Progenitor cell of endocrine pancreas (in vitro differentiated cells): ENCODE measurements around the gene SNX30. TPM values are rescaled to one million over a fixed set of nuclear protein-coding genes. Genes with fewer than 3 reads are reported as not detected.

Experiments used
- DNase-seq: peaks from one replicate; pipeline ENCODE4 v3.0.0; 2021; ENCODE audit warnings: low spot score; ENCODE audit not compliant: unreplicated experiment
- H3K27ac Mint-ChIP-seq: 2 replicates; pipeline ENCODE4 v1.8.0; 2021; ENCODE audit warnings: mild to moderate bottlenecking, moderate library complexity, mixed read lengths
- H3K27me3 Mint-ChIP-seq: 2 replicates; pipeline ENCODE4 v1.8.0; 2021; ENCODE audit warnings: mixed read lengths
- H3K36me3 Mint-ChIP-seq: 2 replicates; pipeline ENCODE4 v1.8.0; 2022; ENCODE audit warnings: mixed read lengths; ENCODE audit not compliant: insufficient read depth
- H3K4me1 Mint-ChIP-seq: 2 replicates; pipeline ENCODE4 v1.8.0; 2021; ENCODE audit warnings: low read depth, mixed read lengths
- H3K4me3 Mint-ChIP-seq: 2 replicates; pipeline ENCODE4 v1.8.0; 2021; ENCODE audit warnings: low read depth, mild to moderate bottlenecking, moderate library complexity, mixed read lengths
- H3K9me3 Mint-ChIP-seq: 2 replicates; pipeline ENCODE4 v1.8.0; 2021; ENCODE audit warnings: low read depth, mixed read lengths
- total RNA-seq: library from RNA; stranded (reverse); gene quantifications from 2 replicates; pipeline ENCODE4 v1.2.1, GENCODE V29; 2021
- TF ChIP-seq, protein P1 (sequence below): fragments of 200-600 bp; sonication (generic); IDR thresholded peaks from one replicate; pipeline ENCODE4 v1.5.0; 2021; ENCODE audit warnings: antibody characterized with exemption, mild to moderate bottlenecking; ENCODE audit not compliant: unreplicated experiment

Gene SNX30
- total RNA-seq, 1 donor from 2014 or later = 13.4 TPM

DNA sequence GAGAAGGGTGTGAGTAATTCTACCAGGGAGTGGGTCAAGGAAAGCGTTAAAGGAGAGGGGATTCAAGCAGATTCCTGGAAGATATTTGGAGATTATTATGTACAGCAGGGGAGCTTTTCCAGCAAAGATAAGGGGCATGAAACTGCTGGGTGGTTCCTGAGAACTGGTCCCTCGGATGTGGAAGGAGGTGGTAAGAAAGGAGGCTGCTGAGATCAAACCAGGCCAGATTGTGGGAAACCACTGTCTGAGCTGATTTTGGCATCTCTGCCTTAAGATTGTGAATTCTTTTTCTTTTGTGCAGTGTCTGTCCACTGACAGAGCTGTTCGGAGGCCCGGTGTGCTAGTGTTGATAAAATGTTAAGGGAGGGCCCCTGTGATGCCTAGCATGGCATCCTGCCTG lies 45.4 kb downstream of the SNX30 start:
- H3K4me1 Mint-ChIP-seq = no peaks in the 10 kb centered on the region
- no peaks in the 10 kb centered on the region for H3K9me3 Mint-ChIP-seq
- no peak overlapping the region for H3K4me3 Mint-ChIP-seq
- DNase-seq = no peak
- H3K27me3 Mint-ChIP-seq = no peaks in the 10 kb centered on the region
- TF ChIP-seq, protein P1, sequence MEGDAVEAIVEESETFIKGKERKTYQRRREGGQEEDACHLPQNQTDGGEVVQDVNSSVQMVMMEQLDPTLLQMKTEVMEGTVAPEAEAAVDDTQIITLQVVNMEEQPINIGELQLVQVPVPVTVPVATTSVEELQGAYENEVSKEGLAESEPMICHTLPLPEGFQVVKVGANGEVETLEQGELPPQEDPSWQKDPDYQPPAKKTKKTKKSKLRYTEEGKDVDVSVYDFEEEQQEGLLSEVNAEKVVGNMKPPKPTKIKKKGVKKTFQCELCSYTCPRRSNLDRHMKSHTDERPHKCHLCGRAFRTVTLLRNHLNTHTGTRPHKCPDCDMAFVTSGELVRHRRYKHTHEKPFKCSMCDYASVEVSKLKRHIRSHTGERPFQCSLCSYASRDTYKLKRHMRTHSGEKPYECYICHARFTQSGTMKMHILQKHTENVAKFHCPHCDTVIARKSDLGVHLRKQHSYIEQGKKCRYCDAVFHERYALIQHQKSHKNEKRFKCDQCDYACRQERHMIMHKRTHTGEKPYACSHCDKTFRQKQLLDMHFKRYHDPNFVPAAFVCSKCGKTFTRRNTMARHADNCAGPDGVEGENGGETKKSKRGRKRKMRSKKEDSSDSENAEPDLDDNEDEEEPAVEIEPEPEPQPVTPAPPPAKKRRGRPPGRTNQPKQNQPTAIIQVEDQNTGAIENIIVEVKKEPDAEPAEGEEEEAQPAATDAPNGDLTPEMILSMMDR = no peak
- no peaks in the 10 kb centered on the region for H3K36me3 Mint-ChIP-seq
- H3K27ac Mint-ChIP-seq = no peak overlapping the region

DNA sequence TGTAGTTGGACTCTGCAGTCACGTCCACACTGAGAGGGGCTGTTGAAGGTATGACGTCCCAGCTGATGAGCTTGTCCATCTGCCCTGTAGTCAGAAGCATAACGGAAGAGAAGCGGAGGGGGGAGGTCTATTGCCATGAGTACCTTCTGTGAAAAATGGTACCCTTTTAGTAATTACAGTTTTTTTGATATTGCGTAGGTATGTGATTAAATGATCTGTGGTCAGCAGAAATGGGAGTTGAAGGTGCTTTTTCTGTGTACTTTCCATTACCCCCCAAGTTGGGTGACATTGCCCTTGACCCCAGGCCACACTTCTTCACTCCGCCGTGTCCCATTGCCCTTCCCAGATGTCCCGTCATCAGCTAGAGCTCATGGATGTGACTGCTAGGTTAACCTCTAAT lies 45.9 kb downstream of the SNX30 start:
- Mint-ChIP-seq H3K27ac (no peak overlapping the region), H3K36me3 (no peaks in the 10 kb centered on the region), H3K9me3 (no peaks in the 10 kb centered on the region), H3K4me3 (no peak overlapping the region), H3K27me3 (no peaks in the 10 kb centered on the region), H3K4me1 (no peaks in the 10 kb centered on the region)
- no peak for DNase-seq
- TF ChIP-seq, protein P1 = no peak

DNA sequence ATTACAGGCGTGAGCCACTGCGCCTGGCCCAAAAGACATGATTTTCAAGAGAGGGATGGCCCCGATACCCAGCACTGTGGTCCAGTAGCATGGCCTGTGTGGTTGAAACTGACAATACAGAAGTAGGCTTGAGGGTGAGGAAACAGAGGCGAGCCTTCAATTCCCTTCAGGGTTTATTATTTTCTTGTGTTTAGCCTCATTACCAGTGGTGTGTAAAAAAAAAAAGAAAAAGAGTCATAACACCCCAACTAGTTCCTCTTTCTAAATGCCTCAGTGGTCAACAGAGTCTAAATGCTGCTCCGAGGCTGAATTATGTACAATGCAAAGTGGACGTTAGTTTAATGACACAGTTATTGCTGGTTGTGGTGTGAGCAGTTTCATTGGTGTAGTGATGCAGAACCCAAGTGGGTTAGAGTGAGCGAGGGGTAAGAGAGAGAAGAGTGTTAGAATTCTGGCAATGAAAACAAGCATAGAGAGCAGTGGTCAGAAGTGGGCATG lies 58.8 kb downstream of the SNX30 start:
- no peak for DNase-seq

DNA sequence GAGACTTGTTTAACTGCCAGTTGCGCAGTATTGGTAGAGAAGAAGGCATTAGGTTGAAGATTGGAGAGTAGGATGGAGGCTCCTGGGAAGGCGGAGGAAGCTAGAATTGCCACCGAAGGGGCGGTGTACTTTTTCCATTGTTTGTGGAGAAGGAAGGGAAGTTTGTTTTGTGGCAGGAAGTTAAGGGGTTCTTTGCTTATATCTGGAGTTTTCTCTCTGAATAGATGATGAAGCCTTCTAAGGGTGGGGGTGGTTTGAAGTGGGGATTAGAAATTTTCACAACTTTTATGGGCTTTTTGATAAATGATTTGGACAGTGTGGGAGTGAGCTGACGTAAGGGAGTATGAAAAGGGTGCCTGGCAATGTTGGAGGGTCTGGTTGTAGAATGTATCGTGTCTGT lies 59.3 kb downstream of the SNX30 start:
- no peaks in the 10 kb centered on the region for H3K4me1 Mint-ChIP-seq
- no peak for DNase-seq
- H3K9me3 Mint-ChIP-seq = peaks cover 3% of the 10 kb centered on the region
- TF ChIP-seq, protein P1 = no peak
- no peaks in the 10 kb centered on the region for H3K27me3 Mint-ChIP-seq
- no peak overlapping the region for H3K27ac Mint-ChIP-seq
- no peak overlapping the region for H3K4me3 Mint-ChIP-seq
- peaks cover 5% of the 10 kb centered on the region for H3K36me3 Mint-ChIP-seq

More for the DNA sequence above, 58.8 kb downstream of the SNX30 start:
- TF ChIP-seq, protein P1 = no peak
- H3K36me3 Mint-ChIP-seq = peaks cover 10% of the 10 kb centered on the region
- no peak overlapping the region for H3K4me3 Mint-ChIP-seq
- H3K4me1 Mint-ChIP-seq = no peaks in the 10 kb centered on the region
- no peaks in the 10 kb centered on the region for H3K27me3 Mint-ChIP-seq
- no peak overlapping the region for H3K27ac Mint-ChIP-seq
- peaks cover 8% of the 10 kb centered on the region for H3K9me3 Mint-ChIP-seq

DNA sequence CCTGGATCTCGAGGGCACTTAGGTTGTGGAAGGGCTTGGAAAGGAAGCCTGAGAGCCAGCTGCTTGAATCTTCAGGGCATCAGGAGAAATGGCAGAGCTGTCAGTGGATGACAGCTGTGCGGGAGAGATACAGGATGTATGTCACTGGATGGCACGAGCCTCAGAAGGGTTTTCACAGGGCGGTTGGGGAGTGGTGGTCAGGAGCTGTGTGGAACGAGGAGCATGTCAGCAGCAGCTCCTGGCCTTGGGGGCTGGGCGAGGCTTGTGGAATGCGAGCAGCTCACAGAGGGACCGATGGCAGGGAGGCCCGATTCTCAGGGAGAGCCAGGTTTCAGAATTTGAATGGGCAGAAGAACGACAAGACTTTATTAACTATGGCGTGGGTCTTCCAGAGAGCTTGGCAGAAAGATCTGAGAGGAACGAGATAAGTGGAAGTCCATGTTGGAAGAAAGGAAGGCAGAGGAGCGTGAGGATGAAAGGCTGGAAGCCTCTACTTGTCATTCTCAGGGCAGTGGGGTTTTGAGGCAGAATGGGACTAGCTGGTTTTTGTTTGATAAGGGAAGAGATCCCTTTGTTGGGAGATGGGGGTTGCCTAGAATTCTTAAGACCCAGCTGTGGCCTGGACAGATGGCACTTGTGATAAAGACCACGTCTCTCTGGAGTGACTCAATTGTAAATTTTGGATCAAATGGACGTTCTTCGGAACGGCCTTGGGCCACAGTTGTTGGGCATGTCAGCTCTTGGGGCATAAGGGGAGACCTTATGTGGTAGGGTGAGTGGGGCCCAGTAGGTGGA lies 60.3 kb downstream of the SNX30 start:
- no peaks in the 10 kb centered on the region for H3K9me3 Mint-ChIP-seq
- no peak for DNase-seq
- H3K27ac Mint-ChIP-seq = no peak overlapping the region
- H3K27me3 Mint-ChIP-seq = no peaks in the 10 kb centered on the region
- H3K4me1 Mint-ChIP-seq = no peaks in the 10 kb centered on the region
- TF ChIP-seq, protein P1 = no peak
- peaks cover 3% of the 10 kb centered on the region for H3K36me3 Mint-ChIP-seq
- no peak overlapping the region for H3K4me3 Mint-ChIP-seq
